MCF 10A (cell line): ENCODE results near the gene CD7. TPM values are rescaled to one million over a fixed set of nuclear protein-coding genes. Genes with fewer than 3 reads are reported as not detected.

Source experiments
- BruUV-seq: library from RNA; stranded (reverse); fragments of 400-500 nt; replicated peaks from 2 replicates; lab custom pipeline; 2021; lab: Mats Ljungman, UMichigan
- CTCF ChIA-PET: fragments of 300-600 bp; sonication (Branson Sonifier 250); formaldehyde crosslinking; extraction: SDS; loops from one replicate; lab custom pipeline; 2021; ENCODE audit warnings: antibody characterized with exemption, inconsistent platforms; lab: Yijun Ruan, JAX
- POLR2A ChIA-PET: fragments of 300-600, 350-650 bp; sonication (Branson Sonifier 250); formaldehyde crosslinking; extraction: SDS; loops from one replicate; lab custom pipeline; 2020; ENCODE audit warnings: antibody characterized with exemption, inconsistent platforms; lab: Yijun Ruan, JAX
- DNase-seq: peaks from one replicate; pipeline ENCODE4 v3.0.0-alpha.2; 2018; ENCODE audit not compliant: unreplicated experiment
- H3K27ac Mint-ChIP-seq: one replicate; pipeline ENCODE4 v1.8.0; 2022; ENCODE audit warnings: mild to moderate bottlenecking, low read depth, mixed read lengths; ENCODE audit not compliant: unreplicated experiment
- H3K27me3 Mint-ChIP-seq: one replicate; pipeline ENCODE4 v1.8.0; 2022; ENCODE audit warnings: mixed read lengths; ENCODE audit not compliant: insufficient read depth, unreplicated experiment
- H3K36me3 Mint-ChIP-seq: one replicate; pipeline ENCODE4 v1.8.0; 2022; ENCODE audit warnings: mild to moderate bottlenecking, moderate library complexity, mixed read lengths; ENCODE audit not compliant: insufficient read depth, unreplicated experiment
- H3K4me1 Mint-ChIP-seq: one replicate; pipeline ENCODE4 v1.8.0; 2022; ENCODE audit warnings: mixed read lengths; ENCODE audit not compliant: insufficient read depth, unreplicated experiment
- H3K4me3 Mint-ChIP-seq: one replicate; pipeline ENCODE4 v1.8.0; 2022; ENCODE audit warnings: mild to moderate bottlenecking, moderate library complexity, mixed read lengths; ENCODE audit not compliant: unreplicated experiment
- H3K9me3 Mint-ChIP-seq: one replicate; pipeline ENCODE4 v1.8.0; 2022; ENCODE audit warnings: mixed read lengths; ENCODE audit not compliant: unreplicated experiment
- CTCF ChIP-seq: fragments of 200-600 bp; IDR thresholded peaks from one replicate; pipeline ENCODE4 v1.8.0; 2022; ENCODE audit warnings: antibody characterized with exemption, mild to moderate bottlenecking; ENCODE audit not compliant: unreplicated experiment
- intact Hi-C: fragments of 100-400 bp; cut with micrococcal nuclease; formaldehyde crosslinking; loops from 2 replicates; pipeline ENCODE4 v1.14.1; 2022
- total RNA-seq: library from RNA; stranded (reverse); gene quantifications from 2 replicates; pipeline ENCODE4 v1.2.3, GENCODE V29; 2022

The CD7 gene
- total RNA-seq, 1 experiment from 2014 or later = 0.63 TPM

GRCh38 chr17:82313195-82314011, 4.0 kb downstream of the CD7 start:
- Mint-ChIP-seq H3K9me3 (no peaks in the 10 kb centered on the region), H3K36me3 (no peaks in the 10 kb centered on the region), H3K27ac (no peak overlapping the region), H3K27me3 (peaks cover 11% of the 10 kb centered on the region), H3K4me1 (peaks cover 13% of the 10 kb centered on the region), H3K4me3 (no peak overlapping the region)
- DNase-seq = no peak
- intact Hi-C loops = no loop called here
- BruUV-seq = no TSS peak
- ChIA-PET CTCF (interaction anchor here (0.6 to 0.7 kb wide), 2 partner anchors 110 to 272 kb away, joined by 3 to 5 read pairs; no protein-coding TSS in a partner anchor), POLR2A (interaction anchor here (0.5 to 0.9 kb wide), 3 partner anchors 15 to 1397 kb away, joined by 3 to 4 read pairs (median 3); no protein-coding TSS in a partner anchor)
- no peak for TF ChIP-seq CTCF

GRCh38 chr17:82311971-82312370, 5.4 kb downstream of the CD7 start:
- Mint-ChIP-seq H3K36me3 (no peaks in the 10 kb centered on the region), H3K4me1 (peaks cover 13% of the 10 kb centered on the region), H3K27me3 (peaks cover 11% of the 10 kb centered on the region), H3K9me3 (no peaks in the 10 kb centered on the region), H3K27ac (no peak overlapping the region), H3K4me3 (no peak overlapping the region)
- ChIA-PET CTCF (no interaction called here), POLR2A (interaction anchor here (0.9 kb wide), 1 partner anchor 19 kb away, joined by 3 read pairs; no protein-coding TSS in a partner anchor)
- DNase-seq = no peak
- BruUV-seq = no TSS peak
- intact Hi-C loops = no loop called here
- no peak for TF ChIP-seq CTCF

- no peaks in the 10 kb centered on the region for H3K36me3 Mint-ChIP-seq
- peaks cover 13% of the 10 kb centered on the region for H3K4me1 Mint-ChIP-seq
- no TSS peak for BruUV-seq
- no peak for DNase-seq
- no peaks in the 10 kb centered on the region for H3K9me3 Mint-ChIP-seq
- intact Hi-C loops = no loop called here
- POLR2A ChIA-PET = interaction anchor here (1.2 kb wide), 1 partner anchor 10 kb away, joined by 4 read pairs; no protein-coding TSS in a partner anchor
- H3K27ac Mint-ChIP-seq = no peak overlapping the region
- peaks cover 11% of the 10 kb centered on the region for H3K27me3 Mint-ChIP-seq
- TF ChIP-seq CTCF = no peak
- CTCF ChIA-PET = no interaction called here
- H3K4me3 Mint-ChIP-seq = no peak overlapping the region
Measured at GRCh38 chr17:82310877-82311276, 6.5 kb downstream of the CD7 start.
